PFSK-1 (cell line): ENCODE results near the gene SOX8.

Experiments used
- FOXP2 ChIP-seq: optimal IDR thresholded peaks from 2 replicates; pipeline ENCODE3; 2011; ENCODE audit warnings: borderline replicate concordance, control low read depth, inconsistent platforms; ENCODE audit not compliant: insufficient read depth; ENCODE audit errors: extremely low read length, extremely low read depth
- POLR2AphosphoS5 ChIP-seq: IDR thresholded peaks from 2 replicates; pipeline ENCODE4 v1.6.1; 2012; ENCODE audit warnings: low read depth, mild to moderate bottlenecking, control low read depth, low read length, moderate library complexity

DNA sequence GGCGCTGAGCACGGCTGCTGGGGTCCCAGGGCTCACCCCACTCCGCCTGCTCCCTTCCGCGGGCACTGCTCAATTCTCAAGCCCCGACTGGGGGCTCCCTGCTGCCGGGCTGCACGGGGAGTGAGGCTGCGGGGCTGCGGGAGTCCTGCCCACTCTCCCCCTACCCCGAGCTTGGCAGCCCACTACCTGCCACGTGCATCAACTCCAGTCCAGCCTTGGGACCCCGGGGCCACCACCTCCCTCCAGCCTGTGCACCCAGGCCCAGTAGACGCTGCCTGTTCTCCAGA is 47.6 kb downstream of the SOX8 start:
- TF ChIP-seq POLR2AphosphoS5 (no peak), FOXP2 (no peak)
